ENCODE measurements around the gene GPC6. TPM values are rescaled to one million over a fixed set of nuclear protein-coding genes. Genes with fewer than 3 reads are reported as not detected.
A peak's percentile ranks its signal among the peaks of the same experiment; 100 is the strongest.

Gene GPC6
- total RNA-seq, 1 donor from 2014 or later = 63.0 TPM

GRCh38 chr13:93217721-93218261 is 8.8 kb upstream of the GPC6 start:
- no peaks in the 10 kb centered on the region for H3K36me3 Mint-ChIP-seq (ENCODE audit: low read depth, unreplicated experiment)
- no peaks in the 10 kb centered on the region for H3K27me3 ChIP-seq (ENCODE audit: insufficient read depth, low read length)
- H3K9me3 ChIP-seq (ENCODE audit: insufficient read depth, low read depth, low read length) = no peaks in the 10 kb centered on the region
- H3K9me3 Mint-ChIP-seq (ENCODE audit: unreplicated experiment) = no peaks in the 10 kb centered on the region
- peak overlapping the region; percentile 85 for H3K27ac Mint-ChIP-seq (ENCODE audit: unreplicated experiment)
- no peaks in the 10 kb centered on the region for H3K4me1 ChIP-seq (ENCODE audit: insufficient read depth, low read length)
- DNase-seq (ENCODE audit: low read depth) (peak; percentile 40), FAIRE-seq (no peak)
- no peak for TF ChIP-seq EZH2 (IDR thresholded peaks at IDR 0.05; ENCODE audit: insufficient read depth, low read length)
- TF ChIP-seq CTCF (IDR thresholded peaks at IDR 0.05; ENCODE audit: insufficient read depth, low read depth, low read length) = no peak
- no peaks in the 10 kb centered on the region for H4K20me1 ChIP-seq (ENCODE audit: insufficient read depth, low read length)
- no peak overlapping the region for H3K9ac ChIP-seq (ENCODE audit: low read length)
- peaks cover 28% of the 10 kb centered on the region for H3K4me1 Mint-ChIP-seq (ENCODE audit: low read depth, unreplicated experiment)
- no peaks in the 10 kb centered on the region for H3K79me2 ChIP-seq (ENCODE audit: insufficient read depth, low read length)
- H3K27ac ChIP-seq (ENCODE audit: low read depth, low read length) = peak overlapping the region; percentile 11
- H3K4me2 ChIP-seq (ENCODE audit: low read length) = no peak overlapping the region
- H3K36me3 ChIP-seq (ENCODE audit: insufficient read depth, low read length) = no peaks in the 10 kb centered on the region
- no peaks in the 10 kb centered on the region for H3K27me3 Mint-ChIP-seq (ENCODE audit: low read depth, unreplicated experiment)
- no peak overlapping the region for H3K4me3 Mint-ChIP-seq (ENCODE audit: unreplicated experiment)
- peak overlapping the region; percentile 6 for H2AFZ ChIP-seq (ENCODE audit: low read depth, low read length)
- H3K4me3 ChIP-seq (ENCODE audit: insufficient read depth, low read depth, low read length) = no peak overlapping the region

- Mint-ChIP-seq H3K4me1 (ENCODE audit: low read depth, unreplicated experiment) (peaks cover 34% of the 10 kb centered on the region), H3K9me3 (ENCODE audit: unreplicated experiment) (no peaks in the 10 kb centered on the region), H3K27me3 (ENCODE audit: low read depth, unreplicated experiment) (no peaks in the 10 kb centered on the region), H3K4me3 (ENCODE audit: unreplicated experiment) (no peak overlapping the region), H3K27ac (ENCODE audit: unreplicated experiment) (no peak overlapping the region), H3K36me3 (ENCODE audit: low read depth, unreplicated experiment) (no peaks in the 10 kb centered on the region)
- no peak for FAIRE-seq
- H3K9ac ChIP-seq (ENCODE audit: low read length) = no peak overlapping the region
- no peaks in the 10 kb centered on the region for H3K9me3 ChIP-seq (ENCODE audit: insufficient read depth, low read depth, low read length)
- H3K36me3 ChIP-seq (ENCODE audit: insufficient read depth, low read length) = no peaks in the 10 kb centered on the region
- no peaks in the 10 kb centered on the region for H3K4me1 ChIP-seq (ENCODE audit: insufficient read depth, low read length)
- no peaks in the 10 kb centered on the region for H4K20me1 ChIP-seq (ENCODE audit: insufficient read depth, low read length)
- no peak overlapping the region for H3K27ac ChIP-seq (ENCODE audit: low read depth, low read length)
- TF ChIP-seq EZH2 (IDR thresholded peaks at IDR 0.05; ENCODE audit: insufficient read depth, low read length) (no peak), CTCF (IDR thresholded peaks at IDR 0.05; ENCODE audit: insufficient read depth, low read depth, low read length) (no peak)
- H3K79me2 ChIP-seq (ENCODE audit: insufficient read depth, low read length) = no peaks in the 10 kb centered on the region
- H2AFZ ChIP-seq (ENCODE audit: low read depth, low read length) = no peak overlapping the region
- no peaks in the 10 kb centered on the region for H3K27me3 ChIP-seq (ENCODE audit: insufficient read depth, low read length)
- no peak for DNase-seq (ENCODE audit: low read depth)
- no peak overlapping the region for H3K4me2 ChIP-seq (ENCODE audit: low read length)
- H3K4me3 ChIP-seq (ENCODE audit: insufficient read depth, low read depth, low read length) = no peak overlapping the region
These were observed 8.0 kb upstream of the GPC6 start for GRCh38 chr13:93218583-93218982.

GRCh38 chr13:93220073-93220472 is 6.5 kb upstream of the GPC6 start:
- DNase-seq (ENCODE audit: low read depth) = no peak
- H3K4me1 Mint-ChIP-seq (ENCODE audit: low read depth, unreplicated experiment) = peaks cover 44% of the 10 kb centered on the region

More at GRCh38 chr13:93220073-93220472, 6.5 kb upstream of the GPC6 start:
- Mint-ChIP-seq H3K36me3 (ENCODE audit: low read depth, unreplicated experiment) (no peaks in the 10 kb centered on the region), H3K9me3 (ENCODE audit: unreplicated experiment) (no peaks in the 10 kb centered on the region), H3K27me3 (ENCODE audit: low read depth, unreplicated experiment) (no peaks in the 10 kb centered on the region), H3K4me3 (ENCODE audit: unreplicated experiment) (no peak overlapping the region), H3K27ac (ENCODE audit: unreplicated experiment) (no peak overlapping the region)
- no peak for TF ChIP-seq CTCF (IDR thresholded peaks at IDR 0.05; ENCODE audit: insufficient read depth, low read depth, low read length)
- no peak for TF ChIP-seq EZH2 (IDR thresholded peaks at IDR 0.05; ENCODE audit: insufficient read depth, low read length)
- no peak overlapping the region for H3K9ac ChIP-seq (ENCODE audit: low read length)
- H3K79me2 ChIP-seq (ENCODE audit: insufficient read depth, low read length) = no peaks in the 10 kb centered on the region
- H2AFZ ChIP-seq (ENCODE audit: low read depth, low read length) = no peak overlapping the region
- no peaks in the 10 kb centered on the region for H3K36me3 ChIP-seq (ENCODE audit: insufficient read depth, low read length)
- H3K9me3 ChIP-seq (ENCODE audit: insufficient read depth, low read depth, low read length) = no peaks in the 10 kb centered on the region
- no peaks in the 10 kb centered on the region for H3K27me3 ChIP-seq (ENCODE audit: insufficient read depth, low read length)
- H3K4me2 ChIP-seq (ENCODE audit: low read length) = no peak overlapping the region
- H3K27ac ChIP-seq (ENCODE audit: low read depth, low read length) = no peak overlapping the region
- H3K4me1 ChIP-seq (ENCODE audit: insufficient read depth, low read length) = peaks cover 8% of the 10 kb centered on the region
- H3K4me3 ChIP-seq (ENCODE audit: insufficient read depth, low read depth, low read length) = no peak overlapping the region
- no peaks in the 10 kb centered on the region for H4K20me1 ChIP-seq (ENCODE audit: insufficient read depth, low read length)
- FAIRE-seq = no peak

All from astrocyte (in vitro differentiated cells and primary cell).